ENCODE measurements around the gene TEKT2.

GRCh38 chr1:36114371-36114770, 30.5 kb downstream of the TEKT2 start:
- TF ChIP-seq CTCF (IDR thresholded peaks at IDR 0.05 in 4 of 5, conservative IDR thresholded peaks at IDR 0.05 in 1 of 5): no peak
- no peak for TF ChIP-seq POLR2A (IDR thresholded peaks at IDR 0.05)

Measured in gastrocnemius medialis (tissue), 4 donors.